K562 (cell line): ENCODE results near the gene GLIS1.

Source experiments
- SMAD1 ChIP-seq: fragments of 150-350 bp; IDR thresholded peaks from 2 replicates; pipeline ENCODE4 v1.6.1; 2014; ENCODE audit warnings: low read length, low read depth; ENCODE audit not compliant: partially characterized antibody
- SUPT5H ChIP-seq: fragments of 450-650 bp; IDR thresholded peaks from 2 replicates; pipeline ENCODE4 v1.6.1; 2016

DNA sequence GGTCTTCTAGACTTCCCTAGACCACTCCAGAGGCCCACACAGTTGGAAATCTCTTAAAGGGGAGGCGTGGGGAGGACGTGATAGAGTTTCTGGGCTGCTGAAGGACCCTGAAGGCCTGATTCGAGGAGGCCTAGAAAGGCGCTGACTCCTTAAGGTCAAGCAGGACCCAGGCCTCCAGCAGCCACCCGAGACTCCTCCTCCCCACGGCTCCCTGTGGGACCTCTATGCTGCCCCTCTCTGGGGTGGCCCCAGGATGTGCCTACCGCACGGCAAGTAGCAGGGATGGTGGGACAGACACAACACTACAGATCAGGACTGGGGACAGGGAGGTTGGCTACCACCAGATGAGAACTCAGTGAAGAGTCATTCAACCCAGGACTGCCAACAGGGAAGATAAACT, 77.5 kb downstream of the GLIS1 start:
- TF ChIP-seq SMAD1 (no peak), SUPT5H (no peak)
